Erythroblast (primary cell): ENCODE measurements around the gene RYR1.

Experiments
- GATA1 ChIP-seq: IDR thresholded peaks from 2 replicates; pipeline ENCODE4 v1.6.1; 2011; ENCODE audit warnings: low read depth, mild to moderate bottlenecking, control low read depth, low read length, moderate library complexity
- POLR2A ChIP-seq: IDR thresholded peaks from 2 replicates; pipeline ENCODE4 v1.6.1; 2011; ENCODE audit warnings: mild to moderate bottlenecking, low read length

GRCh38 chr19:38457690-38458405, 24.4 kb downstream of the RYR1 start:
- TF ChIP-seq POLR2A = no peak
- TF ChIP-seq GATA1 = no peak
